T follicular helper cell (primary cell): ENCODE data around the gene MFN2.
"Not testable (repeated sequence)": the region's sequence is repeated elsewhere in the genome, so short reads cannot be mapped to it uniquely, and the experiment has no call there.

ENCODE experiments used
- DNase-seq: peaks from one replicate; pipeline ENCODE4 v3.0.0-alpha.2; 2020; ENCODE audit warnings: low read depth

MFN2 gene

GRCh38 chr1:11998636-11999035, 18.4 kb downstream of the MFN2 start:
- no peak for DNase-seq

- DNase-seq = no peak
These were observed 19.0 kb downstream of the MFN2 start for GRCh38 chr1:11999236-11999635.

GRCh38 chr1:12001249-12001917, 21.1 kb downstream of the MFN2 start:
- DNase-seq = no peak

- DNase-seq = no peak
These were observed 21.8 kb downstream of the MFN2 start for GRCh38 chr1:12001996-12002493.

- DNase-seq = no peak
These were observed 23.5 kb downstream of the MFN2 start for GRCh38 chr1:12003762-12004161.

- DNase-seq = no peak
These were observed 25.4 kb downstream of the MFN2 start for GRCh38 chr1:12005488-12006166.

GRCh38 chr1:12006167-12006921, 26.1 kb downstream of the MFN2 start:
- DNase-seq = no peak

- no peak for DNase-seq
These were observed 27.0 kb downstream of the MFN2 start for GRCh38 chr1:12007204-12007603.

- not testable (repeated sequence) for DNase-seq
These were observed 28.1 kb downstream of the MFN2 start for GRCh38 chr1:12008355-12008754.

GRCh38 chr1:12009318-12009947, 29.2 kb downstream of the MFN2 start:
- no peak for DNase-seq

- no peak for DNase-seq
These were observed 30.7 kb downstream of the MFN2 start for GRCh38 chr1:12010746-12011570.

- DNase-seq = no peak
These were observed 31.8 kb downstream of the MFN2 start for GRCh38 chr1:12011998-12012397.

- no peak for DNase-seq
These were observed 32.5 kb downstream of the MFN2 start for GRCh38 chr1:12012560-12013316.

- no peak for DNase-seq
These were observed 34.1 kb downstream of the MFN2 start for GRCh38 chr1:12014141-12014991.

- DNase-seq = no peak
These were observed 34.8 kb downstream of the MFN2 start for GRCh38 chr1:12015001-12015491.

GRCh38 chr1:12015499-12015898, 35.3 kb downstream of the MFN2 start:
- no peak for DNase-seq

- DNase-seq = no peak
These were observed 35.9 kb downstream of the MFN2 start for GRCh38 chr1:12016182-12016581.

- no peak for DNase-seq
These were observed 39.7 kb downstream of the MFN2 start for GRCh38 chr1:12019858-12020509.

- DNase-seq = no peak
These were observed 41.4 kb downstream of the MFN2 start for GRCh38 chr1:12021616-12022015.
